ENCODE results near the gene SDHA.
"Not testable (repeated sequence)": the region's sequence is repeated elsewhere in the genome, so short reads cannot be mapped to it uniquely, and the experiment has no call there.

The SDHA gene

GRCh38 chr5:257148-257547 lies 39.0 kb downstream of the SDHA start:
- no peak for DNase-seq (ENCODE audit: low spot score)

GRCh38 chr5:263275-263974 lies 45.3 kb downstream of the SDHA start:
- not testable (repeated sequence) for DNase-seq (ENCODE audit: low spot score)

- DNase-seq (ENCODE audit: low spot score): no peak
These were observed 46.2 kb downstream of the SDHA start for GRCh38 chr5:264338-264737.

GRCh38 chr5:266311-267026 lies 48.3 kb downstream of the SDHA start:
- DNase-seq (ENCODE audit: low spot score): not testable (repeated sequence)

GRCh38 chr5:267716-268115 lies 49.6 kb downstream of the SDHA start:
- no peak for DNase-seq (ENCODE audit: low spot score)

- no peak for DNase-seq (ENCODE audit: low spot score)
These were observed 52.2 kb downstream of the SDHA start for GRCh38 chr5:270340-270739.

- DNase-seq (ENCODE audit: low spot score): not testable (repeated sequence)
These were observed 53.7 kb downstream of the SDHA start for GRCh38 chr5:271828-272167.

- not testable (repeated sequence) for DNase-seq (ENCODE audit: low spot score)
These were observed 55.0 kb downstream of the SDHA start for GRCh38 chr5:273091-273490.

GRCh38 chr5:273491-273890 lies 55.4 kb downstream of the SDHA start:
- not testable (repeated sequence) for DNase-seq (ENCODE audit: low spot score)

- DNase-seq (ENCODE audit: low spot score): not testable (repeated sequence)
These were observed 56.2 kb downstream of the SDHA start for GRCh38 chr5:274346-274745.

- no peak for DNase-seq (ENCODE audit: low spot score)
These were observed 60.5 kb downstream of the SDHA start for GRCh38 chr5:278646-279045.

GRCh38 chr5:279051-279665 lies 61.0 kb downstream of the SDHA start:
- DNase-seq (ENCODE audit: low spot score): not testable (repeated sequence)

- DNase-seq (ENCODE audit: low spot score): no peak
These were observed 68.0 kb downstream of the SDHA start for GRCh38 chr5:285991-286557.

- not testable (repeated sequence) for DNase-seq (ENCODE audit: low spot score)
These were observed 72.1 kb downstream of the SDHA start for GRCh38 chr5:290200-290599.

- DNase-seq (ENCODE audit: low spot score): not testable (repeated sequence)
These were observed 73.2 kb downstream of the SDHA start for GRCh38 chr5:291345-291744.

- DNase-seq (ENCODE audit: low spot score): not testable (repeated sequence)
These were observed 76.7 kb downstream of the SDHA start for GRCh38 chr5:294788-295187.

GRCh38 chr5:296207-296606 lies 78.1 kb downstream of the SDHA start:
- not testable (repeated sequence) for DNase-seq (ENCODE audit: low spot score)

GRCh38 chr5:296954-297353 lies 78.8 kb downstream of the SDHA start:
- peak; percentile 26 for DNase-seq (ENCODE audit: low spot score)

- not testable (repeated sequence) for DNase-seq (ENCODE audit: low spot score)
These were observed 79.3 kb downstream of the SDHA start for GRCh38 chr5:297448-297847.

GRCh38 chr5:297991-298736 lies 80.0 kb downstream of the SDHA start:
- not testable (repeated sequence) for DNase-seq (ENCODE audit: low spot score)

GRCh38 chr5:298737-299125 lies 80.6 kb downstream of the SDHA start:
- DNase-seq (ENCODE audit: low spot score): no peak

- not testable (repeated sequence) for DNase-seq (ENCODE audit: low spot score)
These were observed 81.8 kb downstream of the SDHA start for GRCh38 chr5:299921-300320.

Measured in CD4-positive, alpha-beta T cell treated with Interleukin-6 at 100 ng/mL for 8 hours (primary cell).